GM12874 (cell line): ENCODE measurements around the gene PRRT2.

Experiments
- TF ChIP-seq, protein P1 (sequence below): IDR thresholded peaks from 2 replicates; pipeline ENCODE4 v1.5.1; 2011; ENCODE audit warnings: low read depth, mild to moderate bottlenecking, control low read depth, low read length, moderate library complexity; ENCODE audit not compliant: insufficient read depth

The PRRT2 gene

DNA sequence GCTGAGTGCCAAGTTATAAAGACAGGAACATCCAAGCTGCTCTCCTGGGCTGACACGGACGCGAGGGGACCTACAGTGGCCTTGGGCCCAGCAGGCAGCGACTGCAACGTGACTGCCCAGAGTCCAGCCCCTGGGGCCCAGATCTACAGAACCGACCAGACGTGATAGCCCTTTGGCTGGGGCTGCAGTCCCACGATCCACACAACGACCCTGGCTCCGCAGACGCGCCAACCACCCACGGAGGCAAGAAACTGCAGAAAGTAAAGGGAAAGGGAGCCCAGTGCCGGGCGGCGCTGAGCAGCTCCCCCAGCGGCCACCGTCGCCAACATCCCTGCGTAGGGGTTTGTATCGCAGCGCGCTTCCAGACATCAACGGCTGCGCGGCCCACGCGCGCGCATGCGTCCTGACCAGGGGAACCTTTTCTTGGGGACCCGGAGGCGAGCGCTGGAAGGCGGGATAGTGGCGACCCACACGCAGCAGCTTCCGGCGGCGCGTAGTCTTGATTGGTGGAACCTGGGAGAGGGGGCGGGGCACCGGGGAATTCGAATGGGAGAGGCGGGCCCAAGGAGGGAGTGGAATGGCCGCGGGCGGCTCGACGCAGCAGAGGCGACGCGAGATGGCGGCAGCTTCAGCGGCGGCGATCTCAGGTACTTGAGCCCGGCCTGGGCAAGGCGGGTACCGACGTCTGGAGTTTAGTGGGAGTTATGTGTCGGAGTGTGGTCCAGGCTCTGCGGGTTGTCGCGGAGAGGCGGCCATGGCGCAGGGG is 21.6 kb upstream of the PRRT2 start, which contains the start of gene KIF22:
Gene KIF22 (plus strand): TSS at position 569 of the 766 bp plus-strand sequence. CDS start 9 bp downstream, at position 578.
- TF ChIP-seq, protein P1, sequence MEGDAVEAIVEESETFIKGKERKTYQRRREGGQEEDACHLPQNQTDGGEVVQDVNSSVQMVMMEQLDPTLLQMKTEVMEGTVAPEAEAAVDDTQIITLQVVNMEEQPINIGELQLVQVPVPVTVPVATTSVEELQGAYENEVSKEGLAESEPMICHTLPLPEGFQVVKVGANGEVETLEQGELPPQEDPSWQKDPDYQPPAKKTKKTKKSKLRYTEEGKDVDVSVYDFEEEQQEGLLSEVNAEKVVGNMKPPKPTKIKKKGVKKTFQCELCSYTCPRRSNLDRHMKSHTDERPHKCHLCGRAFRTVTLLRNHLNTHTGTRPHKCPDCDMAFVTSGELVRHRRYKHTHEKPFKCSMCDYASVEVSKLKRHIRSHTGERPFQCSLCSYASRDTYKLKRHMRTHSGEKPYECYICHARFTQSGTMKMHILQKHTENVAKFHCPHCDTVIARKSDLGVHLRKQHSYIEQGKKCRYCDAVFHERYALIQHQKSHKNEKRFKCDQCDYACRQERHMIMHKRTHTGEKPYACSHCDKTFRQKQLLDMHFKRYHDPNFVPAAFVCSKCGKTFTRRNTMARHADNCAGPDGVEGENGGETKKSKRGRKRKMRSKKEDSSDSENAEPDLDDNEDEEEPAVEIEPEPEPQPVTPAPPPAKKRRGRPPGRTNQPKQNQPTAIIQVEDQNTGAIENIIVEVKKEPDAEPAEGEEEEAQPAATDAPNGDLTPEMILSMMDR, result peak; percentile 93

DNA sequence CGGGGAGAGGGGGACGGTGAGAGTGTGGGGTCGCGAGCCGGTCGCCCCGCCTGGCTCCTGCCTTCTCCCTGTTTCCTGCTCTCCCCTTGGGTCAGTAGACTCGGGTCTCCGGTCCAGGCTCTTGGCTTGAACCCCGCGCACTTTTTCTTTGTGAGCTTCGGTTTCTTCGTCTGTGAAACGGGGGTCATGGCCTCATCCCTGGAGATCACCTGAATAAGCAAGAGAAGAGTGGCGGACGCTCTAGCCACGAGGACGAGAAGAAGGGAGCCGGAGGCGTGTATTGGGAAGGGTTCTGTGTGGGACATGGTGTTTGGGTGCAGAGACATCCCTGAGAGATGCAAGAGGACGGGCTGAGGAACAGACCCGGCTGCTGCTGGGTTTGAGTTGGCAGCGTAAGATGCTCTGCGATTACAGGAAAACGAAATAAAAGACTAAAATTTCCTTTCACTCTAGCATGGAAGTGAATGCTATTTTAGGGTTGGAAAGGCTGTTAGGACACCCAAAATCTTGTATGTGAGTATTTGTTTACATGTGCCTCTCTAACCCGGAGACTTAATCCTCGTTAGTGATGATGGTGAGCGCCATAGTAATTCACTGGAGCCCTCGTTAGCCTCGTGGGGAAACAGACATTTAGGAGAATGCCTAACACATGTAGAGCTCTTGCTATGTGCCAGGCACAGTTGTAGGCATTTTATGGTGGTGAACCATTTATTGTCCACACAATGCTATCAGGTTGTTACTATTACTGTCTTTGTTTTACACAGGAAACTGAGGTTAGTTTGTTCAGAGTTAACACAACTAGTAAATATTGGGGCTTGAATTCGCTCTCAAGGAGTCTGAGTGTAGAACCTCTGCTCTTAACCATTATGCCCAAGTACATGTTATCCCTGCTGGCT is 20.8 kb upstream of the PRRT2 start:
- TF ChIP-seq, protein P1, result no peak

DNA sequence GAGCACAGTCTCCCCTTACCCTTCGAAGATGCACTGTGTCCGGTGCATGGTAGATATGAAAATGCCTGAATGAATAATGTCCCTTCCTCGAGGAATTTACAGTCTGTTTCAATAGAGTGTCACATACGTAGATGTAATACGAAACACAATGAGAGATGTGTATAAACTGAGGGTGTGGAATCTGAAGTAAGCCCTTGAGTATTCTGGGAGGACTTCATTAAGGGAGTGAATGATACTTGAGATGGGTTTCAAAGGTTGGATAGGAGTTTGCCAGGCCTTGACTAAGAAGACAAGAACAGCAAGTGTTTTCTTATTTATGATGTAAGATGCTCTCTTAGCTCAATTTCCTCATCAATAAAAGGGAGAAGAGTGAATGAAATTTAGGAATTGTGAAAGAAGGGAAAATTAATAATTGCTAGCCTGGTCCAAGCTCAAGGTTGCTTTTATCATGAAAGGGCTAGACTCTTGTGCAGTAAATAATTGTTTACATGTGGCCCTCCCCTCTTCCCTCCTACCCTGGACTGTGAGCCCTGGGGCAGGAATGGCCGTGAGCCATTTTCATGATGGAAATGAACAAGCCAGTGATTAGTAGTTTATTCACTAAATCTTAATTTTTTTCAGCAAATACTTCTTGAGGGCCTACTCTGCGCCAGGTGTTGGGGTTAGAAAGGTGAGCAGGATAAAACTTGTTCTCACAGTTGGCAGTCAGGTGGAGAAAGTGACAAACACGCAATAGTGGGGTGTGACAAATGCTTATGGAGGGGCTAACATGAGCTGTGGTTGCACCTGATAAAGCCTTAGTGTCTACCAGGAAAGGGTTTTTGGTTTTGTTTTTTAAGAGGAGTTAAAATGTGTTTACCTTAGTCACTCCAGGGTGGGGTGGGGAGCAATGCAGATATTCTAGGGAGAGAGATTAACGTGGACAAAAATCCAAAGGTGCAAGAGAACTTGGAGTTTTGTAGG is 19.9 kb upstream of the PRRT2 start:
- TF ChIP-seq, protein P1, result no peak

DNA sequence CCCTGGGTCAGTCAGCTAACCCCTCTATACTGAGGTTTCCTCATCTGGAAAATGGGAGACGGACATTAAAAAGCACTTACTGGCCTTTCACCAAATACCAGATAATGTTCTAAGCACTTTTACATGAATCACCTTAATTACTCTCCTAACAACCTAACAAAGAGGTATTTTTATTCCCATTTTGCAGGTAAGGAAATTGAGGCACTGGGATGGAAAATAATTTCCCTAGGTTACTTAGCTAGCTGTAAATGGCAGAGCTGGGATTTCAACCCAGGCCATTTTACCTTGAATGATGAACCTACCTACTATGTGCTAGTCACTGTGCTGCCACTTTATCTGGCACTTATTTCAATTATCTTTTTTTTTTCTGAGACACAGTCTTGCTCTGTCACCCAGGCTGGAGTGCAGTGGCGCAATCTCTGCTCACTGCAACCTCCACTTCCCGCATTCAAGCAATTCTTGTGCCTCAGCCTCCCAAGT is 17.7 kb upstream of the PRRT2 start:
- TF ChIP-seq, protein P1, result no peak

DNA sequence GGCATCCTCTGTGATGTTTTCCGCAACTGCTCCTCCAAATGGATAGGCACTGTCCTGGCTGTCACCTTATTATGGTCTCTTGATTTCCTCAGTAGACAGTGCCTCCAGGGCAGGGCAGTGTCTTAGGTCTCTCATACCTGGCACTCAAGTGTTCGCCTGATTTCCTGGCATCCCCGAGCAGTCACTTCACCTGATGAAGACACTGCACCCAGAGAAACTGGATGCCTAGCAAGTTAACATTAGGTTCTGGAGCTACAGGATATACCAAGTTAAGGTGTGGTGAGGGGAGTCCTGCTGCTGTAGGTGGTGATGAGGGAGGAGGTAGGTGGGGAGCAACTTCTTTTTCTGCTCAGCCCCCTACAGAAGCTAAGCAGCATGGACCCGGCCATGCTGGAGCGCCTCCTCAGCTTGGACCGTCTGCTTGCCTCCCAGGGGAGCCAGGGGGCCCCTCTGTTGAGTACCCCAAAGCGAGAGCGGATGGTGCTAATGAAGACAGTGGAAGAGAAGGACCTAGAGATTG is 9.5 kb upstream of the PRRT2 start:
- TF ChIP-seq, protein P1, result no peak

DNA sequence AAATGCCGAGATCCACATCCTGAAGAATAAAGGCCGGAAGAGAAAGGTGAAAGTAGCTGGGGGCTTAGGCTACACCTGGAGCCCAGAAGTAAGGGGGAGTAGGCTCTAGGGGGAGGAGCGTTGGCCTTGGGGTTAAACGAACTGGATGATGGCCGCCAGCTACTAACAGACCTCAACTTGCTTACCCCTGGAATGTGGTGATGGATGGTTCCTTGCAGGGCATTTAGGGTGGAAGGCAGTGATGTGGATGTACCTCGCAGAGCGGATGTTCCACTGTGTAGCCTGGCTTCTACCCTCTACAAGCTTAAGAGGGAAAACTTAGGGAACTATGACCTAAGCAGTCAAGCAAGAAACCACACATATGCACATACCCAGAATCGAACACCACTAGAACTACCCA is 8.0 kb upstream of the PRRT2 start:
- TF ChIP-seq, protein P1, result no peak
